SKM-1 (cell line): ENCODE measurements around the gene CHCHD3.
"Not testable (repeated sequence)": the region's sequence is repeated elsewhere in the genome, so short reads cannot be mapped to it uniquely, and the experiment has no call there.

ENCODE experiments used
- DNase-seq: peaks from one replicate; lab custom pipeline; 2025; ENCODE audit not compliant: unreplicated experiment; lab: John Stamatoyannopoulos, UW

CHCHD3 gene

GRCh38 chr7:133009426-133010252 is 72.3 kb downstream of the CHCHD3 start:
- DNase-seq: no peak

- DNase-seq: no peak
Observed at GRCh38 chr7:133007961-133008360, 73.9 kb downstream of the CHCHD3 start.

GRCh38 chr7:133003052-133003910 is 78.6 kb downstream of the CHCHD3 start:
- no peak for DNase-seq

GRCh38 chr7:133001727-133002126 is 80.2 kb downstream of the CHCHD3 start:
- no peak for DNase-seq

- no peak for DNase-seq
Observed at GRCh38 chr7:132999845-133000244, 82.0 kb downstream of the CHCHD3 start.

GRCh38 chr7:132998763-132999162 is 83.1 kb downstream of the CHCHD3 start:
- DNase-seq: no peak

GRCh38 chr7:132997505-132997904 is 84.4 kb downstream of the CHCHD3 start:
- no peak for DNase-seq

- no peak for DNase-seq
Observed at GRCh38 chr7:132996581-132997242, 85.2 kb downstream of the CHCHD3 start.

- no peak for DNase-seq
Observed at GRCh38 chr7:132993377-132994013, 88.4 kb downstream of the CHCHD3 start.

- DNase-seq: no peak
Observed at GRCh38 chr7:132991615-132992587, 90.0 kb downstream of the CHCHD3 start.

- no peak for DNase-seq
Observed at GRCh38 chr7:132988117-132988516, 93.8 kb downstream of the CHCHD3 start.

- no peak for DNase-seq
Observed at GRCh38 chr7:132980402-132980801, 101.5 kb downstream of the CHCHD3 start.

GRCh38 chr7:132979524-132979923 is 102.4 kb downstream of the CHCHD3 start:
- DNase-seq: no peak

GRCh38 chr7:132977234-132977633 is 104.7 kb downstream of the CHCHD3 start:
- DNase-seq: no peak

GRCh38 chr7:132972745-132973144 is 109.1 kb downstream of the CHCHD3 start:
- no peak for DNase-seq

- no peak for DNase-seq
Observed at GRCh38 chr7:132970257-132970656, 111.6 kb downstream of the CHCHD3 start.

- no peak for DNase-seq
Observed at GRCh38 chr7:132969520-132969919, 112.4 kb downstream of the CHCHD3 start.

GRCh38 chr7:132967470-132967848 is 114.4 kb downstream of the CHCHD3 start:
- not testable (repeated sequence) for DNase-seq

- DNase-seq: no peak
Observed at GRCh38 chr7:132966754-132967469, 115.0 kb downstream of the CHCHD3 start.
